ENCODE results near the gene FLCN. TPM values are rescaled to one million over a fixed set of nuclear protein-coding genes. Genes with fewer than 3 reads are reported as not detected.

The FLCN gene
- total and polyA plus RNA-seq, 12 donors, result 16.0 to 78.2 (median 35.8) TPM

- ATAC-seq (no peak), DNase-seq (no peak)
- no peak for TF ChIP-seq CTCF (IDR thresholded peaks at IDR 0.05)
- Histone ChIP-seq H3K27me3 (no peaks in the 10 kb centered on the region), H3K27ac (no peak overlapping the region), H3K4me1 (peaks cover 0 to 4% (median 0%) of the 10 kb centered on the region in 9 donors), H3K9me3 (no peaks in the 10 kb centered on the region), H3K4me3 (no peak overlapping the region), H3K36me3 (peaks cover 0 to 100% (median 59%) of the 10 kb centered on the region in 9 donors)
- intact Hi-C loops (cut with DNase I), result no loop called here
- 91 to 96% methylated on average over 3 of the region's 3 CpGs for WGBS, 2 donors
Observed at GRCh38 chr17:17253406-17253805, 16.4 kb upstream of the FLCN start.

GRCh38 chr17:17252149-17252661 lies 15.2 kb upstream of the FLCN start:
- WGBS, 2 donors, result 60 to 67% methylated on average over 9 of the region's 9 CpGs
- no peaks in the 10 kb centered on the region for H3K27me3 ChIP-seq
- peaks cover 0 to 100% (median 58%) of the 10 kb centered on the region in 9 donors for H3K36me3 ChIP-seq
- ATAC-seq (peak in 2 of 8 donors; percentile 25 to 54), DNase-seq (no peak)
- no peak overlapping the region for H3K27ac ChIP-seq
- intact Hi-C loops (cut with DNase I), result no loop called here
- no peak for TF ChIP-seq CTCF (IDR thresholded peaks at IDR 0.05)
- H3K4me3 ChIP-seq, result no peak overlapping the region
- H3K4me1 ChIP-seq, result peaks cover 0 to 4% (median 0%) of the 10 kb centered on the region in 9 donors
- no peaks in the 10 kb centered on the region for H3K9me3 ChIP-seq

GRCh38 chr17:17246879-17247278 lies 9.9 kb upstream of the FLCN start:
- Histone ChIP-seq H3K27ac (no peak overlapping the region), H3K4me3 (no peak overlapping the region), H3K4me1 (no peaks in the 10 kb centered on the region), H3K9me3 (no peaks in the 10 kb centered on the region), H3K27me3 (no peaks in the 10 kb centered on the region), H3K36me3 (peaks cover 0 to 70% (median 25%) of the 10 kb centered on the region in 9 donors)
- intact Hi-C loops (cut with DNase I), result loop anchor here in 2 of 10 donors (5.0 to 10.0 kb wide), 2 partner anchors 242 to 380 kb away; no protein-coding TSS in a partner anchor
- WGBS, 2 donors, result 90 to 92% methylated on average over 3 of the region's 3 CpGs
- ATAC-seq (no peak), DNase-seq (no peak)
- TF ChIP-seq CTCF (IDR thresholded peaks at IDR 0.05), result no peak

- peaks cover 0 to 4% (median 0%) of the 10 kb centered on the region in 9 donors for H3K4me1 ChIP-seq
- H3K9me3 ChIP-seq, result no peaks in the 10 kb centered on the region
- no peak for DNase-seq
- H3K36me3 ChIP-seq, result peaks cover 0 to 32% (median 17%) of the 10 kb centered on the region in 9 donors
- WGBS, 2 donors, result 93 to 94% methylated on average over 6 of the region's 6 CpGs
- intact Hi-C loops (cut with DNase I), result loop anchor here in 1 of 10 donors (10.0 kb wide), 1 partner anchor 238 kb away; no protein-coding TSS in a partner anchor
- H3K27me3 ChIP-seq, result no peaks in the 10 kb centered on the region
- ATAC-seq, result no peak
- H3K27ac ChIP-seq, result no peak overlapping the region
- no peak for TF ChIP-seq CTCF (IDR thresholded peaks at IDR 0.05)
- no peak overlapping the region for H3K4me3 ChIP-seq
Observed at GRCh38 chr17:17243163-17243562, 6.2 kb upstream of the FLCN start.

Data from heart right ventricle (tissue), 16 donors.